ENCODE results near the gene CLEC4M. TPM values are rescaled to one million over a fixed set of nuclear protein-coding genes. Genes with fewer than 3 reads are reported as not detected.

Gene CLEC4M
- total RNA-seq, 2 experiments from 2014 or later: not detected

GRCh38 chr19:7775761-7776160 is 12.7 kb downstream of the CLEC4M start:
- DNase-seq (ENCODE audit: low spot score): no peak
- CTCF ChIA-PET (ENCODE audit: unreplicated experiment): no interaction called here
- Histone ChIP-seq H3K79me2 (ENCODE audit: insufficient read depth, low read depth, low read length) (no peaks in the 10 kb centered on the region), H2AFZ (ENCODE audit: low read length) (no peak overlapping the region), H3K9me2 (ENCODE audit: insufficient read depth, low read length) (no peaks in the 10 kb centered on the region), H3K9me3 (ENCODE audit: low read length) (no peaks in the 10 kb centered on the region), H3K36me3 (ENCODE audit: insufficient read depth, low read length) (no peaks in the 10 kb centered on the region), H3K4me3 (ENCODE audit: low read depth, low read length, poor library complexity, severe bottlenecking) (no peak overlapping the region), H3K27ac (ENCODE audit: low read depth, low read length, poor library complexity, severe bottlenecking) (no peak overlapping the region), H3K4me1 (ENCODE audit: insufficient read depth, low read length, poor library complexity, severe bottlenecking) (peaks cover 5% of the 10 kb centered on the region), H3K4me2 (ENCODE audit: low read length) (no peak overlapping the region), H4K20me1 (ENCODE audit: insufficient read depth, low read length) (no peaks in the 10 kb centered on the region)
- POLR2A ChIA-PET: interaction anchor here (0.6 to 0.7 kb wide), 3 partner anchors 16 to 307 kb away, joined by 3 to 4 read pairs (median 3); a partner anchor contains a TSS
- TF ChIP-seq CTCF (conservative IDR thresholded peaks at IDR 0.05; ENCODE audit: low read length) (no peak), EZH2phosphoT487 (IDR thresholded peaks at IDR 0.05; ENCODE audit: borderline replicate concordance, low read depth, low read length) (no peak)
- intact Hi-C loops (cut with micrococcal nuclease; ENCODE audit: unreplicated experiment): no loop called here
- BruUV-seq (replicated peaks): no TSS peak

- peak; percentile 26 for DNase-seq (ENCODE audit: low spot score)
- BruUV-seq (replicated peaks): no TSS peak
- Histone ChIP-seq H3K9me2 (ENCODE audit: insufficient read depth, low read length) (no peaks in the 10 kb centered on the region), H3K4me1 (ENCODE audit: insufficient read depth, low read length, poor library complexity, severe bottlenecking) (peaks cover 5% of the 10 kb centered on the region), H3K4me3 (ENCODE audit: low read depth, low read length, poor library complexity, severe bottlenecking) (no peak overlapping the region), H3K27ac (ENCODE audit: low read depth, low read length, poor library complexity, severe bottlenecking) (no peak overlapping the region), H4K20me1 (ENCODE audit: insufficient read depth, low read length) (no peaks in the 10 kb centered on the region), H2AFZ (ENCODE audit: low read length) (no peak overlapping the region), H3K4me2 (ENCODE audit: low read length) (no peak overlapping the region), H3K9me3 (ENCODE audit: low read length) (no peaks in the 10 kb centered on the region), H3K36me3 (ENCODE audit: insufficient read depth, low read length) (no peaks in the 10 kb centered on the region), H3K79me2 (ENCODE audit: insufficient read depth, low read depth, low read length) (no peaks in the 10 kb centered on the region)
- POLR2A ChIA-PET: interaction anchor here (0.6 to 0.7 kb wide), 2 partner anchors 59 to 75 kb away, joined by 3 to 6 read pairs; no protein-coding TSS in a partner anchor
- CTCF ChIA-PET (ENCODE audit: unreplicated experiment): no interaction called here
- TF ChIP-seq CTCF (conservative IDR thresholded peaks at IDR 0.05; ENCODE audit: low read length) (no peak), EZH2phosphoT487 (IDR thresholded peaks at IDR 0.05; ENCODE audit: borderline replicate concordance, low read depth, low read length) (no peak)
- intact Hi-C loops (cut with micrococcal nuclease; ENCODE audit: unreplicated experiment): no loop called here
Measured at GRCh38 chr19:7778081-7778480, 15.0 kb downstream of the CLEC4M start.

DNA sequence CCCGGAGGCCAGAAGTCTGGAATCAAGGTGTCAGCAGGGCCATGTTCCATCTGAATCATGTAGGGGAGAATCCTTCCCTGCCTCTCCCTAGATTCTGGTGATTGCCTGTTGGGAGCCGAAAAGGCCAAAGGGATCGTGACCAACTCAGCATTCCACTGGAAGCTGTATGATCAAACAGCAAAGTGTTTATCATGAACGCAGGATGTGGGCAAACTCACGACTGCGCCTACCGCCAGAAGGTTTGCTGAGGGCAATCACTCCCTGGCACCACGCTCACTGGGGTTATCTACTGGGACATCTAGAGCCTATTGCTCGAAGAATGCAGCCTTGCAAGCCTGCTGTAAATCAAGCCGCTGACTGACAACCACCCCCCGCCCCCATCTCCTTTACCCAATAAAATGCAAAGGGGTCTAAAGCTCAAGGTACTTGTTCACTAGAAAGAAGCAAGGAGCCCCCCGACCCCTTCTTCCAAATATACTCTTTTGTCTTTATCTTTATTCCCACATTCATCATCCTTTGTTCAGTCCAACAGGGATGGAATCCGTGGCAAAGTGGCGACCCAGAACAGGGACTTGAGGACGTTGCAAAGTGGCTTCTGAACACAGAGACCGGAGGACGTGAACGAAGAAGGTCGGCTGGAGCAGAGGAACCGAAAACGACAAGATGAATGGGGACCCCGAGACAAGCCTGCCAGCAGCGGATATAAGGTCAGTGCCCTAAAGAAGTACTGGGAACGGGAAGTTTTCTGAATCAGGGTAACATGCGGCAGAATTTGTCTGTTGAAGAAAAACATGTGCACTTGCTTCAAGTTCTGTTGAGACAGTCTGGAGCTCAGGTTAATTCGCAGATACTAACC is 16.8 kb downstream of the CLEC4M start:
- H3K9me2 ChIP-seq (ENCODE audit: insufficient read depth, low read length): no peaks in the 10 kb centered on the region

More for the DNA sequence above, 16.8 kb downstream of the CLEC4M start:
- CTCF ChIA-PET (ENCODE audit: unreplicated experiment): no interaction called here
- no TSS peak for BruUV-seq (replicated peaks)
- Histone ChIP-seq H3K4me3 (ENCODE audit: low read depth, low read length, poor library complexity, severe bottlenecking) (no peak overlapping the region), H3K4me2 (ENCODE audit: low read length) (no peak overlapping the region), H3K4me1 (ENCODE audit: insufficient read depth, low read length, poor library complexity, severe bottlenecking) (peaks cover 5% of the 10 kb centered on the region), H3K9me3 (ENCODE audit: low read length) (no peaks in the 10 kb centered on the region), H3K27ac (ENCODE audit: low read depth, low read length, poor library complexity, severe bottlenecking) (no peak overlapping the region), H3K36me3 (ENCODE audit: insufficient read depth, low read length) (no peaks in the 10 kb centered on the region), H4K20me1 (ENCODE audit: insufficient read depth, low read length) (no peaks in the 10 kb centered on the region), H2AFZ (ENCODE audit: low read length) (no peak overlapping the region), H3K79me2 (ENCODE audit: insufficient read depth, low read depth, low read length) (no peaks in the 10 kb centered on the region)
- intact Hi-C loops (cut with micrococcal nuclease; ENCODE audit: unreplicated experiment): no loop called here
- POLR2A ChIA-PET: no interaction called here
- no peak for DNase-seq (ENCODE audit: low spot score)
- TF ChIP-seq CTCF (conservative IDR thresholded peaks at IDR 0.05; ENCODE audit: low read length) (no peak), EZH2phosphoT487 (IDR thresholded peaks at IDR 0.05; ENCODE audit: borderline replicate concordance, low read depth, low read length) (no peak)

All from OCI-LY7 (cell line).